Subcutaneous abdominal adipose tissue (tissue), 5 donors: ENCODE measurements around the gene HPCAL1.

Source experiments
- H3K27ac ChIP-seq: one replicate; pipeline ENCODE4 v1.7.0; 2013; ENCODE audit warnings: low read depth, mild to moderate bottlenecking, inconsistent platforms, low read length, moderate library complexity
- H3K27me3 ChIP-seq, 5 donors: one replicate each; pipeline ENCODE4 v1.7.0; 2013; ENCODE audit warnings: low read length in 5 of 5, inconsistent platforms in 1 of 5; ENCODE audit not compliant: control insufficient read depth in 5 of 5, insufficient read depth in 4 of 5
- H3K36me3 ChIP-seq, 5 donors: one replicate each; pipeline ENCODE4 v1.7.0; 2013; ENCODE audit warnings: low read length in 5 of 5; ENCODE audit not compliant: control insufficient read depth in 5 of 5, insufficient read depth in 5 of 5
- H3K4me1 ChIP-seq, 5 donors: one replicate each; pipeline ENCODE4 v1.7.0; 2013; ENCODE audit warnings: low read length in 5 of 5, mild to moderate bottlenecking in 3 of 5, moderate library complexity in 1 of 5; ENCODE audit not compliant: control insufficient read depth in 5 of 5, insufficient read depth in 5 of 5
- H3K4me3 ChIP-seq, 5 donors: one replicate each; pipeline ENCODE4 v1.7.0; 2013; ENCODE audit warnings: low read length in 5 of 5, low read depth in 1 of 5
- H3K9ac ChIP-seq, 5 donors: one replicate each; pipeline ENCODE4 v1.7.0; 2013; ENCODE audit warnings: low read length in 5 of 5, mild to moderate bottlenecking in 4 of 5, moderate library complexity in 3 of 5
- H3K9me3 ChIP-seq, 5 donors: one replicate each; pipeline ENCODE4 v1.7.0; 2013; ENCODE audit warnings: low read length in 5 of 5; ENCODE audit not compliant: control insufficient read depth in 5 of 5
- donor health status: healthy.
- donor health status: healthy.
- donor health status: healthy.
- donor health status: healthy.
- donor health status: healthy.

Gene HPCAL1

GRCh38 chr2:10392100-10392499, 89.4 kb downstream of the HPCAL1 start:
- H3K27ac ChIP-seq, result no peak overlapping the region
- H3K4me3 ChIP-seq, result no peak overlapping the region
- H3K27me3 ChIP-seq, result peaks cover 0 to 3% (median 0%) of the 10 kb centered on the region in 5 donors
- no peak overlapping the region for H3K9ac ChIP-seq
- no peaks in the 10 kb centered on the region for H3K36me3 ChIP-seq
- no peaks in the 10 kb centered on the region for H3K9me3 ChIP-seq
- peaks cover 0 to 61% (median 21%) of the 10 kb centered on the region in 5 donors for H3K4me1 ChIP-seq

GRCh38 chr2:10392548-10392947, 89.8 kb downstream of the HPCAL1 start:
- Histone ChIP-seq H3K9me3 (no peaks in the 10 kb centered on the region), H3K9ac (no peak overlapping the region), H3K27ac (peak overlapping the region; percentile 11), H3K4me3 (no peak overlapping the region), H3K4me1 (peaks cover 0 to 61% (median 22%) of the 10 kb centered on the region in 5 donors), H3K27me3 (no peaks in the 10 kb centered on the region), H3K36me3 (no peaks in the 10 kb centered on the region)

GRCh38 chr2:10392951-10393639, 90.4 kb downstream of the HPCAL1 start:
- no peaks in the 10 kb centered on the region for H3K9me3 ChIP-seq
- H3K4me3 ChIP-seq, result no peak overlapping the region
- no peaks in the 10 kb centered on the region for H3K27me3 ChIP-seq
- H3K4me1 ChIP-seq, result peaks cover 0 to 61% (median 24%) of the 10 kb centered on the region in 5 donors
- H3K9ac ChIP-seq, result no peak overlapping the region
- H3K27ac ChIP-seq, result peak overlapping the region; percentile 30
- no peaks in the 10 kb centered on the region for H3K36me3 ChIP-seq

GRCh38 chr2:10393640-10393982, 90.9 kb downstream of the HPCAL1 start:
- Histone ChIP-seq H3K27ac (no peak overlapping the region), H3K36me3 (no peaks in the 10 kb centered on the region), H3K9me3 (no peaks in the 10 kb centered on the region), H3K27me3 (no peaks in the 10 kb centered on the region), H3K4me1 (peaks cover 0 to 60% (median 28%) of the 10 kb centered on the region in 5 donors), H3K9ac (no peak overlapping the region), H3K4me3 (no peak overlapping the region)

- Histone ChIP-seq H3K9ac (no peak overlapping the region), H3K36me3 (no peaks in the 10 kb centered on the region), H3K27ac (no peak overlapping the region), H3K4me3 (no peak overlapping the region), H3K9me3 (no peaks in the 10 kb centered on the region), H3K4me1 (peaks cover 2 to 55% (median 34%) of the 10 kb centered on the region in 5 donors), H3K27me3 (no peaks in the 10 kb centered on the region)
These were observed 93.2 kb downstream of the HPCAL1 start for GRCh38 chr2:10395893-10396292.

GRCh38 chr2:10396464-10396863, 93.8 kb downstream of the HPCAL1 start:
- Histone ChIP-seq H3K27me3 (no peaks in the 10 kb centered on the region), H3K27ac (no peak overlapping the region), H3K9me3 (no peaks in the 10 kb centered on the region), H3K9ac (no peak overlapping the region), H3K36me3 (no peaks in the 10 kb centered on the region), H3K4me1 (peaks cover 2 to 59% (median 39%) of the 10 kb centered on the region in 5 donors), H3K4me3 (no peak overlapping the region)

GRCh38 chr2:10397297-10397875, 94.7 kb downstream of the HPCAL1 start:
- H3K36me3 ChIP-seq, result no peaks in the 10 kb centered on the region
- H3K27ac ChIP-seq, result peak overlapping the region; percentile 41
- no peak overlapping the region for H3K9ac ChIP-seq
- no peaks in the 10 kb centered on the region for H3K9me3 ChIP-seq
- H3K4me1 ChIP-seq, result peaks cover 2 to 64% (median 40%) of the 10 kb centered on the region in 5 donors
- no peak overlapping the region for H3K4me3 ChIP-seq
- H3K27me3 ChIP-seq, result no peaks in the 10 kb centered on the region

GRCh38 chr2:10397878-10398277, 95.2 kb downstream of the HPCAL1 start:
- no peaks in the 10 kb centered on the region for H3K36me3 ChIP-seq
- H3K27ac ChIP-seq, result peak overlapping the region; percentile 41
- H3K9ac ChIP-seq, result no peak overlapping the region
- H3K4me1 ChIP-seq, result peaks cover 4 to 63% (median 43%) of the 10 kb centered on the region in 5 donors
- no peaks in the 10 kb centered on the region for H3K27me3 ChIP-seq
- no peak overlapping the region for H3K4me3 ChIP-seq
- H3K9me3 ChIP-seq, result no peaks in the 10 kb centered on the region

GRCh38 chr2:10398496-10398895, 95.8 kb downstream of the HPCAL1 start:
- Histone ChIP-seq H3K27me3 (no peaks in the 10 kb centered on the region), H3K27ac (peak overlapping the region; percentile 41), H3K36me3 (no peaks in the 10 kb centered on the region), H3K9me3 (no peaks in the 10 kb centered on the region), H3K4me3 (no peak overlapping the region), H3K4me1 (peaks cover 4 to 61% (median 43%) of the 10 kb centered on the region in 5 donors), H3K9ac (no peak overlapping the region)

GRCh38 chr2:10399358-10399757, 96.7 kb downstream of the HPCAL1 start:
- Histone ChIP-seq H3K9ac (no peak overlapping the region), H3K4me3 (no peak overlapping the region), H3K27ac (no peak overlapping the region), H3K4me1 (peaks cover 4 to 66% (median 50%) of the 10 kb centered on the region in 5 donors), H3K27me3 (no peaks in the 10 kb centered on the region), H3K36me3 (peaks cover 0 to under 1% (median 0%) of the 10 kb centered on the region in 5 donors), H3K9me3 (no peaks in the 10 kb centered on the region)
